Measurements from ENCODE around the gene ADAM12.

DNA sequence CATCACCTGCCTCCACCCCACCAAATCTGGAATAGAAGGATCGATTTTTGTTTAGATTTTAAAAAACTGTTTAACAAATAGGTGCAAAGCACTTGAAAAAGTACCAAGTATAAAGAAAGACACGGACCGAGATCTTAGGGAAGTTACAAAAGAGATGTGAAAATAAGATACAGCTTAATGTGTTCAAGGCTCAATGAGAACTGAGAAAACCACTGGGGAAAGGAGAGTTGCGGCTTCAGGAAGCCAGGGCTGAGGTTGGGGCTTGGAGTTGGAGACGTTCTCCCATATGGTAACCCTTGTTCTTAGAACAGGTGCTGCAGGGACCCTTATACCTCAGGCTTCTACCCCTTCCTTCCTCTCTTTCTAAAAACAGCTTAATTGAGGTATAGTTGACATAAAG, 351.8 kb downstream of the ADAM12 start:
- TF ChIP-seq POLR2A (IDR thresholded peaks at IDR 0.05; ENCODE audit: low read depth) = no peak
- TF ChIP-seq, protein P1, sequence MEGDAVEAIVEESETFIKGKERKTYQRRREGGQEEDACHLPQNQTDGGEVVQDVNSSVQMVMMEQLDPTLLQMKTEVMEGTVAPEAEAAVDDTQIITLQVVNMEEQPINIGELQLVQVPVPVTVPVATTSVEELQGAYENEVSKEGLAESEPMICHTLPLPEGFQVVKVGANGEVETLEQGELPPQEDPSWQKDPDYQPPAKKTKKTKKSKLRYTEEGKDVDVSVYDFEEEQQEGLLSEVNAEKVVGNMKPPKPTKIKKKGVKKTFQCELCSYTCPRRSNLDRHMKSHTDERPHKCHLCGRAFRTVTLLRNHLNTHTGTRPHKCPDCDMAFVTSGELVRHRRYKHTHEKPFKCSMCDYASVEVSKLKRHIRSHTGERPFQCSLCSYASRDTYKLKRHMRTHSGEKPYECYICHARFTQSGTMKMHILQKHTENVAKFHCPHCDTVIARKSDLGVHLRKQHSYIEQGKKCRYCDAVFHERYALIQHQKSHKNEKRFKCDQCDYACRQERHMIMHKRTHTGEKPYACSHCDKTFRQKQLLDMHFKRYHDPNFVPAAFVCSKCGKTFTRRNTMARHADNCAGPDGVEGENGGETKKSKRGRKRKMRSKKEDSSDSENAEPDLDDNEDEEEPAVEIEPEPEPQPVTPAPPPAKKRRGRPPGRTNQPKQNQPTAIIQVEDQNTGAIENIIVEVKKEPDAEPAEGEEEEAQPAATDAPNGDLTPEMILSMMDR (IDR thresholded peaks at IDR 0.05) = no peak
